ENCODE measurements around the gene GPC5. TPM values are rescaled to one million over a fixed set of nuclear protein-coding genes. Genes with fewer than 3 reads are reported as not detected.

The GPC5 gene
- total and polyA plus RNA-seq, 2 of the 13 experiments (the other 11 are each of a cell fraction or from before 2014, with no cell fraction given) = 0.02 to 0.07 TPM

- no peak for TF ChIP-seq KLF9 (CRISPR knock-in tag; IDR thresholded peaks at IDR 0.05; ENCODE audit: low read depth)
- no peak for TF ChIP-seq ZNF720 (CRISPR knock-in tag; IDR thresholded peaks at IDR 0.05)
- TF ChIP-seq SPEN (CRISPR knock-in tag; IDR thresholded peaks at IDR 0.05; ENCODE audit: low read depth) = no peak
- no peak for TF ChIP-seq ZNF552 (CRISPR knock-in tag; IDR thresholded peaks at IDR 0.05; ENCODE audit: borderline replicate concordance)
- no peak for TF ChIP-seq NFE2L2 (IDR thresholded peaks at IDR 0.05; ENCODE audit: low read length)
- peak; percentile 67; the same call in 1 of the 2 replicates for TF ChIP-seq PAXIP1 (CRISPR knock-in tag; conservative IDR thresholded peaks at IDR 0.05)
- TF ChIP-seq HNF4G (IDR thresholded peaks at IDR 0.05; ENCODE audit: borderline replicate concordance, low read depth, low read length) = peak; percentile 63; the same call in 1 of the 2 replicates
- TF ChIP-seq HNF4G (CRISPR knock-in tag; IDR thresholded peaks at IDR 0.05; ENCODE audit: borderline replicate concordance, low read depth) = no peak
- TF ChIP-seq RARA (CRISPR knock-in tag; IDR thresholded peaks at IDR 0.05) = 0 out of 2 replicates have a peak, but pooled peaks have one; percentile 24
- no peak for TF ChIP-seq ZFX (CRISPR knock-in tag; IDR thresholded peaks at IDR 0.05; ENCODE audit: low read depth)
- TF ChIP-seq CREB1 (IDR thresholded peaks at IDR 0.05) = no peak
- no peak for TF ChIP-seq CREB1 (CRISPR knock-in tag; IDR thresholded peaks at IDR 0.05)
- no peak for TF ChIP-seq HNRNPK (IDR thresholded peaks at IDR 0.05; ENCODE audit: low read depth, low read length, poor library complexity, severe bottlenecking)
- TF ChIP-seq HOXA9 (CRISPR knock-in tag; IDR thresholded peaks at IDR 0.05; ENCODE audit: borderline replicate concordance) = no peak
- TF ChIP-seq ZKSCAN1 (IDR thresholded peaks at IDR 0.05; ENCODE audit: low read length) = no peak
- no peak for TF ChIP-seq PRDM15 (CRISPR knock-in tag; IDR thresholded peaks at IDR 0.05)
- no peak for TF ChIP-seq ELF4 (CRISPR knock-in tag; IDR thresholded peaks at IDR 0.05; ENCODE audit: borderline replicate concordance)
- no peak for TF ChIP-seq PHF21A (CRISPR knock-in tag; IDR thresholded peaks at IDR 0.05)
- no peak for TF ChIP-seq MTF2 (CRISPR knock-in tag; IDR thresholded peaks at IDR 0.05; ENCODE audit: borderline replicate concordance)
- no peak for TF ChIP-seq SIN3A (IDR thresholded peaks at IDR 0.05; ENCODE audit: borderline replicate concordance, low read depth, low read length)
- TF ChIP-seq NFYC (CRISPR knock-in tag; IDR thresholded peaks at IDR 0.05) = no peak
- TF ChIP-seq GABPB1 (CRISPR knock-in tag; IDR thresholded peaks at IDR 0.05) = no peak
- TF ChIP-seq ZNF235 (CRISPR knock-in tag; IDR thresholded peaks at IDR 0.05; ENCODE audit: borderline replicate concordance) = no peak
- TF ChIP-seq TBP (CRISPR knock-in tag; IDR thresholded peaks at IDR 0.05) = no peak
- TF ChIP-seq MAFK (conservative IDR thresholded peaks at IDR 0.05 in 1 of 2, IDR thresholded peaks at IDR 0.05 in 1 of 2; ENCODE audit: low read length in 2 of 2) = no peak
- no peak for TF ChIP-seq EEA1 (CRISPR knock-in tag; IDR thresholded peaks at IDR 0.05; ENCODE audit: borderline replicate concordance)
These were observed 656.0 kb downstream of the GPC5 start (continued) for GRCh38 chr13:92054389-92054788.

Data from HepG2 (cell line).